Calu3 (cell line): ENCODE measurements around the gene E2F1. TPM values are rescaled to one million over a fixed set of nuclear protein-coding genes. Genes with fewer than 3 reads are reported as not detected.

Experiments used
- BruUV-seq: library from RNA; stranded (reverse); fragments of 400-500 nt; replicated peaks from 2 replicates; lab custom pipeline; 2021; lab: Mats Ljungman, UMichigan
- CTCF ChIA-PET: fragments of 300-600 bp; sonication (Branson Sonifier 250); formaldehyde crosslinking; loops from one replicate; lab custom pipeline; 2022; ENCODE audit warnings: antibody characterized with exemption; lab: Charles Lee
- DNase-seq: peaks from one replicate; pipeline ENCODE4 v3.0.0; 2022
- H3K27ac Mint-ChIP-seq: one replicate; pipeline ENCODE4 v1.8.0; 2022; ENCODE audit warnings: mixed read lengths; ENCODE audit not compliant: unreplicated experiment
- H3K27me3 Mint-ChIP-seq: one replicate; pipeline ENCODE4 v1.8.0; 2022; ENCODE audit warnings: mixed read lengths; ENCODE audit not compliant: unreplicated experiment
- H3K36me3 Mint-ChIP-seq: one replicate; pipeline ENCODE4 v1.8.0; 2022; ENCODE audit warnings: mild to moderate bottlenecking, moderate library complexity, mixed read lengths; ENCODE audit not compliant: insufficient read depth, unreplicated experiment
- H3K4me1 Mint-ChIP-seq: one replicate; pipeline ENCODE4 v1.8.0; 2022; ENCODE audit warnings: mild to moderate bottlenecking, low read depth, mixed read lengths; ENCODE audit not compliant: unreplicated experiment
- H3K4me3 Mint-ChIP-seq: one replicate; pipeline ENCODE4 v1.8.0; 2022; ENCODE audit warnings: mild to moderate bottlenecking, low read depth, moderate library complexity, mixed read lengths; ENCODE audit not compliant: unreplicated experiment
- H3K9me3 Mint-ChIP-seq: one replicate; pipeline ENCODE4 v1.8.0; 2022; ENCODE audit warnings: low read depth, mixed read lengths; ENCODE audit not compliant: unreplicated experiment
- CTCF ChIP-seq: fragments of 200-600 bp; IDR thresholded peaks from one replicate; pipeline ENCODE4 v1.8.0; 2022; ENCODE audit warnings: antibody characterized with exemption; ENCODE audit not compliant: unreplicated experiment
- intact Hi-C: fragments of 100-400 bp; cut with micrococcal nuclease; formaldehyde crosslinking; loops from one replicate; pipeline ENCODE4 v1.10.0; 2022; ENCODE audit not compliant: unreplicated experiment
- total RNA-seq: library from RNA; stranded (reverse); gene quantifications from 2 replicates; pipeline ENCODE4 v1.2.3, GENCODE V29; 2022

Gene E2F1
- total RNA-seq, 1 experiment from 2014 or later: 62.3 TPM

- H3K36me3 Mint-ChIP-seq: peaks cover 60% of the 10 kb centered on the region
- CTCF ChIA-PET: interaction anchor here (0.5 to 2.7 kb wide), 14 partner anchors 10 to 1724 kb away, joined by 3 to 16 read pairs (median 4); partner anchors contain the start of genes CBFA2T2 and CDK5RAP1
- H3K27me3 Mint-ChIP-seq: no peaks in the 10 kb centered on the region
- DNase-seq: peak; percentile 92
- BruUV-seq: TSS peak; percentile 7
- peak overlapping the region; percentile 89 for H3K4me3 Mint-ChIP-seq
- no peaks in the 10 kb centered on the region for H3K9me3 Mint-ChIP-seq
- intact Hi-C loops: loop anchor here (10.0 kb wide), 1 partner anchor 451 kb away; the partner anchor contains the start of gene EIF2S2
- peak overlapping the region; percentile 81 for H3K27ac Mint-ChIP-seq
- H3K4me1 Mint-ChIP-seq: peaks cover 39% of the 10 kb centered on the region
- no peak for TF ChIP-seq CTCF
Measured at GRCh38 chr20:33663161-33664084, 22.8 kb downstream of the E2F1 start.

- intact Hi-C loops: loop anchor here (10.0 kb wide), 1 partner anchor 453 kb away; the partner anchor contains the start of gene EIF2S2
- no peaks in the 10 kb centered on the region for H3K9me3 Mint-ChIP-seq
- H3K36me3 Mint-ChIP-seq: peaks cover 48% of the 10 kb centered on the region
- H3K27ac Mint-ChIP-seq: peak within 1 kb of the TSS; percentile 81
- CTCF ChIA-PET: interaction anchor here (0.8 kb wide), 1 partner anchor 11 kb away, joined by 3 read pairs; no protein-coding TSS in a partner anchor
- H3K27me3 Mint-ChIP-seq: no peaks in the 10 kb centered on the region
- no peak for DNase-seq
- peaks cover 39% of the 10 kb centered on the region for H3K4me1 Mint-ChIP-seq
- TF ChIP-seq CTCF: no peak
- no TSS peak for BruUV-seq
- peak within 1 kb of the TSS; percentile 89 for H3K4me3 Mint-ChIP-seq
Measured at GRCh38 chr20:33662172-33662571, 24.0 kb downstream of the E2F1 start, which contains the start of gene C20orf144. C20orf144 (plus strand) TSS chr20:33662327; CDS start chr20:33662346, 19 bp downstream.

GRCh38 chr20:33660685-33661058 is 25.5 kb downstream of the E2F1 start:
- Mint-ChIP-seq H3K36me3 (peaks cover 35% of the 10 kb centered on the region), H3K4me1 (peaks cover 25% of the 10 kb centered on the region), H3K27ac (no peak overlapping the region), H3K4me3 (no peak overlapping the region), H3K9me3 (no peaks in the 10 kb centered on the region), H3K27me3 (no peaks in the 10 kb centered on the region)
- no TSS peak for BruUV-seq
- no peak for DNase-seq
- TF ChIP-seq CTCF: no peak
- intact Hi-C loops: loop anchor here (10.0 kb wide), 1 partner anchor 454 kb away; the partner anchor contains the start of gene EIF2S2
- CTCF ChIA-PET: no interaction called here

- Mint-ChIP-seq H3K27ac (no peak overlapping the region), H3K27me3 (no peaks in the 10 kb centered on the region), H3K9me3 (no peaks in the 10 kb centered on the region), H3K4me1 (peaks cover 23% of the 10 kb centered on the region), H3K36me3 (peaks cover 35% of the 10 kb centered on the region), H3K4me3 (no peak overlapping the region)
- no peak for DNase-seq
- CTCF ChIA-PET: no interaction called here
- no peak for TF ChIP-seq CTCF
- intact Hi-C loops: loop anchor here (10.0 kb wide), 1 partner anchor 455 kb away; the partner anchor contains the start of gene EIF2S2
- no TSS peak for BruUV-seq
Measured at GRCh38 chr20:33660035-33660684, 26.0 kb downstream of the E2F1 start.
